ENCODE results near the gene TMEM191C. TPM values are rescaled to one million over a fixed set of nuclear protein-coding genes. Genes with fewer than 3 reads are reported as not detected.
A peak's percentile ranks its signal among the peaks of the same experiment; 100 is the strongest.
"Not testable (repeated sequence)": the region's sequence is repeated elsewhere in the genome, so short reads cannot be mapped to it uniquely, and the experiment has no call there.

TMEM191C gene
- total and polyA plus RNA-seq, 2 of the 4 experiments (the other 2 are of a cell fraction) = 0.36 to 0.75 TPM

DNA sequence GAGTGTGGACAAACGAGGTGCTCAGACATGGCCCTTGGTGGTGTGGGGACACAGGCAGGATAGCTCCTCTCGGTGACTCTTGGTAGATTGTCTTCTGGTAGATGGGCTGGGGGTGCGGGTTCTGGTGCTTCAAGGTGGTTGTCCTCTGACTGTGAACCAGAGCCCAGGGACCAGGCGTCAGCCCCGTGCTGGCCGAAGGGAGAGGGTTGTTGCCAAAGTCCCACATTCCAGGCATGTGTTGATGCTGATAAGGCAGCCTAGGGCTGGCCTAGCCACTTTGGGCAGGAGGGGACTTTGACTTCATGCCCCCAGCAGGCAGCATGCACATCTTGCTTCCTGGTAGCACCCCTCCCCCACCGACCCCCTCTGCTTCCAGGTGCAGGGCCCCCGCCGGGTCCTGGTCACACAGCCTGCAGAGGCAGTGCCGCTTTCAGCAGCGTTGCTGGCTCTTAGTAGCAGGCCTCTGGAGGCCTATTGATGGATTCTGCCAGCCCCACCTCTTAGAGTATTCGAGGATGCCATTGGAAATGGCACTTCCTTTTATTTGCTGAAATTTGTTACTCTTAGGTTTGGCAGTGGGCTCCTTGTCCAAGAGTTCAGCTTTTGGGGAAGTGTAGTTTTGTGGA lies 43.0 kb upstream of the TMEM191C start:
- ATAC-seq (ENCODE audit: low read depth) = peak; percentile 47
- H3K56ac ChIP-seq (ENCODE audit: extremely low read depth, insufficient read depth, low read length); H3K9ac ChIP-seq (ENCODE audit: low read depth, low read length); H3K36me3 ChIP-seq (ENCODE audit: control insufficient read depth, insufficient read depth, low read length); H3K27me3 ChIP-seq (ENCODE audit: control insufficient read depth, insufficient read depth, low read length); dilution Hi-C loops (cut with HindIII; ENCODE audit: low sequenced_read_pairs, unreplicated experiment); CTCF ChIA-PET; in situ Hi-C loops (cut with MboI; ENCODE audit: low sequenced_read_pairs); H3K23ac ChIP-seq (ENCODE audit: low read depth, low read length); H4K91ac ChIP-seq (ENCODE audit: insufficient read depth, low read depth, low read length); H4K20me1 ChIP-seq (ENCODE audit: insufficient read depth, low read length); H3K14ac ChIP-seq (replicated peaks; ENCODE audit: low read depth, low read length); H4K8ac ChIP-seq (ENCODE audit: low read depth in 2 of 2, low read length in 2 of 2); H3K4ac ChIP-seq (ENCODE audit: low read depth, low read length); H3K9me1 ChIP-seq (ENCODE audit: insufficient read depth, low read length); H3K79me1 ChIP-seq (ENCODE audit: low read depth in 1 of 2, low read length in 2 of 2); H2AFZ ChIP-seq (replicated peaks; ENCODE audit: low read length, poor library complexity); H2BK120ac ChIP-seq (ENCODE audit: low read depth, low read length); H2AK9ac ChIP-seq (replicated peaks; ENCODE audit: low read depth, low read length, poor library complexity); H3K4me3 ChIP-seq (ENCODE audit: insufficient read depth, low read depth, low read length); POLR2A ChIA-PET (ENCODE audit: unreplicated experiment); H3K27ac ChIP-seq (ENCODE audit: insufficient read depth, low read length); H4K5ac ChIP-seq (ENCODE audit: low read depth, low read length); H3K18ac ChIP-seq (ENCODE audit: low read depth, low read length); BruUV-seq (replicated peaks); H3K4me1 ChIP-seq (ENCODE audit: control insufficient read depth, insufficient read depth, low read length); H2BK5ac ChIP-seq (ENCODE audit: low read depth, low read length, poor library complexity, severe bottlenecking); DNase-seq; H2BK20ac ChIP-seq (ENCODE audit: low read depth, low read length); H2AK5ac ChIP-seq (ENCODE audit: low read depth, low read length); H2BK15ac ChIP-seq (ENCODE audit: low read depth, low read length); H3K4me2 ChIP-seq (ENCODE audit: low read depth, low read length); intact Hi-C loops (cut with micrococcal nuclease); H3K9me3 ChIP-seq (ENCODE audit: control insufficient read depth, insufficient read depth, low read length): not testable (repeated sequence)
- no CpG with 5 or more reads among the region's 12 CpGs for WGBS, 2 experiments (ENCODE audit: extremely low coverage in 2 of 2, insufficient read length in 1 of 2)

DNA sequence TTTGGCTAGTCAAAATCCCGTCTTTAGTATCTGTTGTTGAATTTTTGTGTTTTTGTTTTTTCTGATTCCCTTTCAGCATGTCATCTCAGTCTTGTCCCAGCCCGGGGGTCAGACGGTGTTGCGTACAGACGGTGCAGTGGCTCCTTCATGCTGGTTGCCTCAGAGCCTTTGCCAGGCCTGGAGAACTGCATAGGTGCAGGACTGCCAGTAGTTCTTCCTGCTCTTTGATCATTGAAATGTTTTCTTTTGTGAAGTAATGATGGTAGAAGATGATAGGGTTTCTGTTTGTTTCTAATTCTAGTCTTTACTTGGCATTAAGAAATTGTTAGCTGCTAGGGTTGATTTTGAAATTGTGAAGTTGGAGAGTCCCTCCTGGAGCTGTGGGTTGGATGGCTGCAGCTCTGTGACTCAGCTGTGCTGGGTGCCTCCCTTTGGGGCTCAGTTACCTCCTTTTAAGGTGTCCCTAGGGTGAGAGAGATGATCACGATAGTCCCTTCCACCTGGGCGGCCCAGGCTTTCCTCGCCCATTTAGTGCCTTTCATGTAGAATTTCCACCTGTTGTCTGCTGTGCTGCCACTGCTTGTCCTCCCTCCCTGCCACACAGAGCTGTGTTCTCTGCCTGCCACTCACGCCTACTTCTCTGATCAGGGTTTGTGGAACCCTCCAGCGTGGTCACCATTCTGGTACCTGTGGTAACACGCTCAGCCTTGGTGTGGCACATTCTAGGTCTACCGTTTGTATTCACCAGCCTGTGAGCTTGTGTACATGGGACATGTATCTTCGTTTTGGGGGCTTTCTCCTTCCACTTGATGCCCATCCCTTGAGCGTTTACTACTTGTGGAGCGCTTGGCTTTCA lies 32.6 kb upstream of the TMEM191C start:
- H3K27ac ChIP-seq (ENCODE audit: insufficient read depth, low read length); H2AK9ac ChIP-seq (replicated peaks; ENCODE audit: low read depth, low read length, poor library complexity); intact Hi-C loops (cut with micrococcal nuclease); H3K4me1 ChIP-seq (ENCODE audit: control insufficient read depth, insufficient read depth, low read length); ATAC-seq (ENCODE audit: low read depth); H3K14ac ChIP-seq (replicated peaks; ENCODE audit: low read depth, low read length); H2BK5ac ChIP-seq (ENCODE audit: low read depth, low read length, poor library complexity, severe bottlenecking); H2BK15ac ChIP-seq (ENCODE audit: low read depth, low read length); H2AFZ ChIP-seq (replicated peaks; ENCODE audit: low read length, poor library complexity); H3K9ac ChIP-seq (ENCODE audit: low read depth, low read length); H3K79me1 ChIP-seq (ENCODE audit: low read depth in 1 of 2, low read length in 2 of 2); H3K27me3 ChIP-seq (ENCODE audit: control insufficient read depth, insufficient read depth, low read length); CTCF ChIA-PET; BruUV-seq (replicated peaks); H3K56ac ChIP-seq (ENCODE audit: extremely low read depth, insufficient read depth, low read length); H3K4me2 ChIP-seq (ENCODE audit: low read depth, low read length); H2BK20ac ChIP-seq (ENCODE audit: low read depth, low read length); dilution Hi-C loops (cut with HindIII; ENCODE audit: low sequenced_read_pairs, unreplicated experiment); H4K5ac ChIP-seq (ENCODE audit: low read depth, low read length); H3K9me1 ChIP-seq (ENCODE audit: insufficient read depth, low read length); H3K18ac ChIP-seq (ENCODE audit: low read depth, low read length); DNase-seq; H4K8ac ChIP-seq (ENCODE audit: low read depth in 2 of 2, low read length in 2 of 2); POLR2A ChIA-PET (ENCODE audit: unreplicated experiment); in situ Hi-C loops (cut with MboI; ENCODE audit: low sequenced_read_pairs); H4K91ac ChIP-seq (ENCODE audit: insufficient read depth, low read depth, low read length); H3K9me3 ChIP-seq (ENCODE audit: control insufficient read depth, insufficient read depth, low read length); H3K36me3 ChIP-seq (ENCODE audit: control insufficient read depth, insufficient read depth, low read length); H3K4ac ChIP-seq (ENCODE audit: low read depth, low read length); H3K4me3 ChIP-seq (ENCODE audit: insufficient read depth, low read depth, low read length); H2BK120ac ChIP-seq (ENCODE audit: low read depth, low read length); H2AK5ac ChIP-seq (ENCODE audit: low read depth, low read length); H3K23ac ChIP-seq (ENCODE audit: low read depth, low read length); H4K20me1 ChIP-seq (ENCODE audit: insufficient read depth, low read length): not testable (repeated sequence)
- WGBS, 2 experiments (ENCODE audit: extremely low coverage in 2 of 2, insufficient read length in 1 of 2) = no CpG with 5 or more reads among the region's 15 CpGs
